Parathyroid adenoma (tissue), 2 donors: ENCODE data around the gene B4GALNT3.
"Not testable (repeated sequence)": the region's sequence is repeated elsewhere in the genome, so short reads cannot be mapped to it uniquely, and the experiment has no call there.

Experiments
- H2AFZ ChIP-seq: fragments of 300-600 bp; sonication (generic); one replicate; pipeline ENCODE4 v1.7.0; 2017; ENCODE audit warnings: antibody characterized with exemption, mild to moderate bottlenecking
- H3K27ac ChIP-seq: fragments of 300-600 bp; sonication (generic); one replicate; pipeline ENCODE4 v1.7.0; 2017
- H3K27me3 ChIP-seq: fragments of 300-600 bp; sonication (generic); one replicate; pipeline ENCODE4 v1.7.0; 2017; ENCODE audit warnings: low read length; ENCODE audit not compliant: control insufficient read depth, insufficient read depth
- H3K36me3 ChIP-seq: fragments of 300-600 bp; sonication (generic); one replicate; pipeline ENCODE4 v1.7.0; 2017; ENCODE audit warnings: low read length; ENCODE audit not compliant: control insufficient read depth, insufficient read depth
- H3K4me1 ChIP-seq: fragments of 300-600 bp; sonication (generic); one replicate; pipeline ENCODE4 v1.7.0; 2017; ENCODE audit warnings: control low read depth
- H3K4me2 ChIP-seq: fragments of 300-600 bp; sonication (generic); one replicate; pipeline ENCODE4 v1.7.0; 2017; ENCODE audit warnings: low read length
- H3K4me3 ChIP-seq: fragments of 300-600 bp; sonication (generic); one replicate; pipeline ENCODE4 v1.7.0; 2017; ENCODE audit warnings: low read depth, low read length
- H3K79me2 ChIP-seq: fragments of 300-600 bp; sonication (generic); one replicate; pipeline ENCODE4 v1.7.0; 2017; ENCODE audit warnings: control low read depth
- H3K9ac ChIP-seq: fragments of 300-600 bp; sonication (generic); one replicate; pipeline ENCODE4 v1.7.0; 2017; ENCODE audit warnings: mild to moderate bottlenecking
- H3K9me3 ChIP-seq: fragments of 300-600 bp; sonication (generic); one replicate; pipeline ENCODE4 v1.7.0; 2017; ENCODE audit warnings: low read length; ENCODE audit not compliant: control insufficient read depth
- TF ChIP-seq, protein P1 (sequence below): fragments of 300-600 bp; sonication (generic); IDR thresholded peaks from one replicate; pipeline ENCODE4 v1.7.0; 2017; ENCODE audit warnings: antibody characterized with exemption, mild to moderate bottlenecking
- donor health status: primary hyperparathyroidism.

The B4GALNT3 gene

GRCh38 chr12:459430-460258 lies at the start of gene B4GALNT3:
TSS of gene B4GALNT3 (plus strand) at chr12:459939. CDS start at chr12:460377, 438 bp downstream.
- H2AFZ ChIP-seq = peak within 1 kb of the TSS; percentile 89
- no peaks in the 10 kb centered on the region for H3K9me3 ChIP-seq
- peak within 1 kb of the TSS; percentile 66 for H3K4me3 ChIP-seq
- H3K27me3 ChIP-seq = no peaks in the 10 kb centered on the region
- peaks cover 37% of the 10 kb centered on the region for H3K4me1 ChIP-seq
- H3K36me3 ChIP-seq = no peaks in the 10 kb centered on the region
- no peak within 1 kb of the TSS for H3K9ac ChIP-seq
- H3K79me2 ChIP-seq = no peaks in the 10 kb centered on the region
- peak within 1 kb of the TSS; percentile 82 for H3K27ac ChIP-seq
- H3K4me2 ChIP-seq = peak within 1 kb of the TSS; percentile 80
- TF ChIP-seq, protein P1, sequence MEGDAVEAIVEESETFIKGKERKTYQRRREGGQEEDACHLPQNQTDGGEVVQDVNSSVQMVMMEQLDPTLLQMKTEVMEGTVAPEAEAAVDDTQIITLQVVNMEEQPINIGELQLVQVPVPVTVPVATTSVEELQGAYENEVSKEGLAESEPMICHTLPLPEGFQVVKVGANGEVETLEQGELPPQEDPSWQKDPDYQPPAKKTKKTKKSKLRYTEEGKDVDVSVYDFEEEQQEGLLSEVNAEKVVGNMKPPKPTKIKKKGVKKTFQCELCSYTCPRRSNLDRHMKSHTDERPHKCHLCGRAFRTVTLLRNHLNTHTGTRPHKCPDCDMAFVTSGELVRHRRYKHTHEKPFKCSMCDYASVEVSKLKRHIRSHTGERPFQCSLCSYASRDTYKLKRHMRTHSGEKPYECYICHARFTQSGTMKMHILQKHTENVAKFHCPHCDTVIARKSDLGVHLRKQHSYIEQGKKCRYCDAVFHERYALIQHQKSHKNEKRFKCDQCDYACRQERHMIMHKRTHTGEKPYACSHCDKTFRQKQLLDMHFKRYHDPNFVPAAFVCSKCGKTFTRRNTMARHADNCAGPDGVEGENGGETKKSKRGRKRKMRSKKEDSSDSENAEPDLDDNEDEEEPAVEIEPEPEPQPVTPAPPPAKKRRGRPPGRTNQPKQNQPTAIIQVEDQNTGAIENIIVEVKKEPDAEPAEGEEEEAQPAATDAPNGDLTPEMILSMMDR = no peak

- H3K4me2 ChIP-seq = no peak overlapping the region
- H3K4me3 ChIP-seq = no peak overlapping the region
- no peaks in the 10 kb centered on the region for H3K36me3 ChIP-seq
- no peaks in the 10 kb centered on the region for H3K27me3 ChIP-seq
- TF ChIP-seq, protein P1 = no peak
- no peaks in the 10 kb centered on the region for H3K9me3 ChIP-seq
- no peak overlapping the region for H3K9ac ChIP-seq
- no peak overlapping the region for H3K27ac ChIP-seq
- H3K4me1 ChIP-seq = no peaks in the 10 kb centered on the region
- no peak overlapping the region for H2AFZ ChIP-seq
- H3K79me2 ChIP-seq = no peaks in the 10 kb centered on the region
Observed at GRCh38 chr12:414859-415258, 44.9 kb upstream of the B4GALNT3 start.

- no peak overlapping the region for H3K4me3 ChIP-seq
- H3K9ac ChIP-seq = no peak overlapping the region
- H3K4me2 ChIP-seq = no peak overlapping the region
- H2AFZ ChIP-seq = no peak overlapping the region
- TF ChIP-seq, protein P1 = no peak
- H3K27ac ChIP-seq = no peak overlapping the region
- no peaks in the 10 kb centered on the region for H3K9me3 ChIP-seq
- H3K79me2 ChIP-seq = no peaks in the 10 kb centered on the region
- no peaks in the 10 kb centered on the region for H3K4me1 ChIP-seq
- H3K27me3 ChIP-seq = no peaks in the 10 kb centered on the region
- no peaks in the 10 kb centered on the region for H3K36me3 ChIP-seq
Observed at GRCh38 chr12:418432-418831, 41.3 kb upstream of the B4GALNT3 start.

GRCh38 chr12:422526-422925 lies 37.2 kb upstream of the B4GALNT3 start:
- no peaks in the 10 kb centered on the region for H3K27me3 ChIP-seq
- H3K9ac ChIP-seq = no peak overlapping the region
- no peak overlapping the region for H3K4me3 ChIP-seq
- H3K27ac ChIP-seq = no peak overlapping the region
- H3K9me3 ChIP-seq = no peaks in the 10 kb centered on the region
- H3K36me3 ChIP-seq = no peaks in the 10 kb centered on the region
- H3K4me2 ChIP-seq = no peak overlapping the region
- no peaks in the 10 kb centered on the region for H3K4me1 ChIP-seq
- TF ChIP-seq, protein P1 = no peak
- H3K79me2 ChIP-seq = no peaks in the 10 kb centered on the region
- H2AFZ ChIP-seq = no peak overlapping the region

- not testable (repeated sequence) for H3K4me1 ChIP-seq, H3K4me2 ChIP-seq, H2AFZ ChIP-seq, H3K27ac ChIP-seq, H3K9ac ChIP-seq, H3K27me3 ChIP-seq, H3K9me3 ChIP-seq, H3K79me2 ChIP-seq, H3K4me3 ChIP-seq, H3K36me3 ChIP-seq
Observed at GRCh38 chr12:435737-436136, 24.0 kb upstream of the B4GALNT3 start.
